Natural killer cell (primary cell): ENCODE data around the gene MTG1. TPM values are rescaled to one million over a fixed set of nuclear protein-coding genes. Genes with fewer than 3 reads are reported as not detected.

Source experiments
- ATAC-seq, 3 donors: fragments of 150-1000 bp in 2 of 3; fragments of 200-7000 bp in 1 of 3; cut with Tn5 transposase; 1 replicate in 1 of 3; 2 replicates in 2 of 3; pipeline ENCODE4 v1.10.0; 2021; ENCODE audit warnings: mild to moderate bottlenecking in 2 of 3, moderate library complexity in 2 of 3
- DNase-seq, 2 donors: peaks; one replicate each; pipeline versions ENCODE4 v3.0.0 to v3.0.0-alpha.2; 2013 to 2021; ENCODE audit warnings: mixed read lengths in 1 of 2
- H3K27ac ChIP-seq: one replicate; pipeline ENCODE4 v1.5.1; 2013; ENCODE audit warnings: mild to moderate bottlenecking, low read length
- H3K27me3 ChIP-seq: one replicate; pipeline ENCODE4 v1.6.1; 2013; ENCODE audit warnings: low read length; ENCODE audit not compliant: control insufficient read depth, insufficient read depth
- H3K36me3 ChIP-seq: one replicate; pipeline ENCODE4 v1.6.1; 2013; ENCODE audit warnings: low read length; ENCODE audit not compliant: control insufficient read depth, insufficient read depth
- H3K4me1 ChIP-seq: one replicate; pipeline ENCODE4 v1.6.1; 2013; ENCODE audit warnings: low read length; ENCODE audit not compliant: control insufficient read depth, insufficient read depth
- H3K4me3 ChIP-seq: one replicate; pipeline ENCODE4 v1.5.1; 2013; ENCODE audit warnings: low read length
- H3K9me3 ChIP-seq: one replicate; pipeline ENCODE4 v1.6.1; 2013; ENCODE audit warnings: low read length; ENCODE audit not compliant: control insufficient read depth, insufficient read depth
- H3K27ac Mint-ChIP-seq, 2 donors: one replicate each; pipeline ENCODE4 v1.8.0; 2022; ENCODE audit warnings: mild to moderate bottlenecking in 2 of 2, mixed read lengths in 2 of 2, moderate library complexity in 1 of 2
- H3K27me3 Mint-ChIP-seq, 2 donors: one replicate each; pipeline ENCODE4 v1.8.0; 2022; ENCODE audit warnings: low read depth in 2 of 2, mixed read lengths in 2 of 2
- H3K36me3 Mint-ChIP-seq: one replicate; pipeline ENCODE4 v1.8.0; 2022; ENCODE audit warnings: mixed read lengths
- H3K4me1 Mint-ChIP-seq, 2 donors: one replicate each; pipeline ENCODE4 v1.8.0; 2022; ENCODE audit warnings: mixed read lengths in 2 of 2
- H3K4me3 Mint-ChIP-seq: one replicate; pipeline ENCODE4 v1.8.0; 2022; ENCODE audit warnings: mild to moderate bottlenecking, moderate library complexity, mixed read lengths
- H3K9me3 Mint-ChIP-seq, 2 donors: one replicate each; pipeline ENCODE4 v1.8.0; 2022; ENCODE audit warnings: mixed read lengths in 2 of 2
- CTCF ChIP-seq: fragments of 200-600 bp; IDR thresholded peaks from one replicate; pipeline ENCODE4 v1.8.0; 2022; ENCODE audit warnings: antibody characterized with exemption
- WGBS: methylation state at CpG from one replicate; pipeline ENCODE4 v1.1.7; 2013; ENCODE audit warnings: missing lambda C conversion rate; ENCODE audit not compliant: insufficient coverage; 5-methylcytosine and 5-hydroxymethylcytosine counted together
- intact Hi-C: fragments of 100-400 bp; cut with micrococcal nuclease; formaldehyde crosslinking; loops from one replicate; pipeline ENCODE4 v1.14.2; 2022
- total RNA-seq, 4 donors: library from RNA; stranded (reverse); fragments of 120-200 nt in 1 of 4; gene quantifications; one replicate each; pipeline versions ENCODE4 v1.2.3 to v1.2.4, GENCODE V29; 2013 to 2022

MTG1 gene
- total RNA-seq, 3 donors from 2014 or later (not counting 1 experiment from before 2014, with no cell fraction given) = 64.3 to 76.3 (median 67.1) TPM

DNA sequence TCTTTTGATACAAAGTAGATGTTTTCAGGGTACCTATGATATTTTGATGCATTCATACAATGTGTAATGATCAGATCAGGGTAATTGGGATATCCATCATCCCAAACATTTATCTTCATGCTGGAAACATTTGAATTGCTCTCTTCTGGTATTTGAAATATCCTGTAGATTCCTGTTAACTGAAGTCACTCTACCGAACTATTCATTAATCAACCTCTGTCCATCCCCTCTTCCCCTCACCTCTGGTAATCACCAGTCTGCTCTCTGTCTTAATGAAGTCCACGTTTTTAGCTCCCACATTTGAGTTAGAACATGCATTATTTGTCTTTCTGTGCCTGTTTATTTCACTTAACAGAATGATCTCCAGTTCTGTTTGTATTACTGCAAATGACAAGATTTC lies 11.3 kb downstream of the MTG1 start:
- Histone ChIP-seq H3K4me3 (no peak overlapping the region), H3K36me3 (peaks cover 22% of the 10 kb centered on the region), H3K27ac (no peak overlapping the region), H3K9me3 (no peaks in the 10 kb centered on the region), H3K27me3 (no peaks in the 10 kb centered on the region), H3K4me1 (peaks cover 18% of the 10 kb centered on the region)
- Mint-ChIP-seq H3K4me1 (peaks cover 53 to 57% of the 10 kb centered on the region in 2 donors), H3K36me3 (peaks cover 37% of the 10 kb centered on the region), H3K27me3 (no peaks in the 10 kb centered on the region), H3K4me3 (no peak overlapping the region), H3K27ac (peak overlapping the region in 1 of 2 donors; percentile 51), H3K9me3 (no peaks in the 10 kb centered on the region)
- DNase-seq (no peak), ATAC-seq (no peak)
- TF ChIP-seq CTCF = no peak
- 85% methylated on average over 2 of the region's 2 CpGs for WGBS
- intact Hi-C loops = no loop called here

GRCh38 chr10:133405844-133406527 lies 12.0 kb downstream of the MTG1 start:
- H3K4me1 ChIP-seq = peaks cover 11% of the 10 kb centered on the region
- intact Hi-C loops = no loop called here
- no peak overlapping the region for H3K4me3 ChIP-seq
- peaks cover 29% of the 10 kb centered on the region for H3K36me3 ChIP-seq
- Mint-ChIP-seq H3K27ac (peak overlapping the region in 1 of 2 donors; percentile 51), H3K27me3 (no peaks in the 10 kb centered on the region), H3K9me3 (peaks cover 0 to 2% of the 10 kb centered on the region in 2 donors), H3K4me1 (peaks cover 47 to 51% of the 10 kb centered on the region in 2 donors), H3K36me3 (peaks cover 42% of the 10 kb centered on the region), H3K4me3 (no peak overlapping the region)
- 82% methylated on average over 6 of the region's 8 CpGs for WGBS
- ATAC-seq (no peak), DNase-seq (no peak)
- TF ChIP-seq CTCF = no peak
- no peaks in the 10 kb centered on the region for H3K27me3 ChIP-seq
- no peaks in the 10 kb centered on the region for H3K9me3 ChIP-seq
- no peak overlapping the region for H3K27ac ChIP-seq

DNA sequence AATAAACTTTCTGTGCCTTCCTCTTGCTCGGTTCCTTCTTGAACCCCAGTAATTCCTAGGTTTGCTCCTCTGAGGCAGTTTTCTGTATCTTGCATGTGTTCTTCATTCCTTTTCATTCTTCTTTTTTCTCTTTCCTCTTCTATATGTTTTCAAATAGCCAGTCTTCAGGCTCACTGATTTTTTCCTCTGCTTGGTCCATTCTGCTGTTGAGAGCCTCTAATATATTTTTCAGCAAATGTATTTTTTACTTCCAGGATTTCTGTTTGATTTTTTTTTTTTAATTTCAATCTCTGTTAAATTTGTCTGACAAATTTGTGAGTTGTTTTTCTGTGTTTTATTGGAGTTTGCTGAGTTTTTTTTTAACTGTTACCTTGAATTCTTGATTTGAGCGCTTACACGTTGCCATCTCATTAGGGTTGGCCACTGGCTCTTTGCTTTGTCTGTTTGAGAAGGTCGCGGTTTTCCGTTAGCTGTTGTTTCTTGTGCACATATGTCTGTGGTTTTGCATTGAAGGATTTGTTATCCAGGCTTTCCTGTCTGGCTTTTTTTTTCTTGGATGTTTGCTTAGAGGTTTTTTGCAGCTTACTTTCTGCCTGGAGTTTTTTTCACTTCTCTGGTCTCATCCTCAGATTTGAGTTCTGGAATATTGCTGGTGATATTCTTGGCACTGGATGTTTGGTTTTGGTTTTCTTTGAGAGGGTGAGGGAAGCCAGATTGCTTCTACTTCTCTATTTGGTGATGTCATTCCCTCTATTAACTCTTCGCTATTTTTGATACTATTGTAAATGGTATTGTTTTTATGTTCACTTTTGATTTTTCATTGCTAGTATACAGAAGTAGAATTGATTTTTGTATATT lies 17.8 kb downstream of the MTG1 start:
- H3K27ac Mint-ChIP-seq = no peak overlapping the region
- H3K36me3 Mint-ChIP-seq = peaks cover 51% of the 10 kb centered on the region

More for the DNA sequence above, 17.8 kb downstream of the MTG1 start:
- peaks cover 15 to 23% of the 10 kb centered on the region in 2 donors for H3K4me1 Mint-ChIP-seq
- H3K9me3 Mint-ChIP-seq = peaks cover 5 to 16% of the 10 kb centered on the region in 2 donors
- no peak overlapping the region for H3K4me3 ChIP-seq
- no peaks in the 10 kb centered on the region for H3K27me3 ChIP-seq
- no peaks in the 10 kb centered on the region for H3K4me1 ChIP-seq
- H3K27me3 Mint-ChIP-seq = no peaks in the 10 kb centered on the region
- H3K36me3 ChIP-seq = peaks cover 36% of the 10 kb centered on the region
- no peak overlapping the region for H3K27ac ChIP-seq
- intact Hi-C loops = no loop called here
- 97% methylated on average over 6 of the region's 7 CpGs for WGBS
- ATAC-seq (no peak), DNase-seq (no peak)
- H3K9me3 ChIP-seq = peaks cover 8% of the 10 kb centered on the region
- H3K4me3 Mint-ChIP-seq = no peak overlapping the region
- no peak for TF ChIP-seq CTCF
